Forelimb muscle (tissue), 1 donor: ENCODE data around the gene SLCO3A1. TPM values are rescaled to one million over a fixed set of nuclear protein-coding genes. Genes with fewer than 3 reads are reported as not detected.

ENCODE experiments used
- DNase-seq: peaks from one replicate; pipeline ENCODE4 v3.0.0-alpha.2; 2013; ENCODE audit warnings: low read depth
- polyA plus RNA-seq: library from polyadenylated mRNA; unstranded; fragments of 120-200 nt; gene quantifications from one replicate; pipeline ENCODE4 v1.2.1, GENCODE V29; 2013; ENCODE audit not compliant: insufficient read length

Gene SLCO3A1
- polyA plus RNA-seq, 1 donor = 4.0 TPM

DNA sequence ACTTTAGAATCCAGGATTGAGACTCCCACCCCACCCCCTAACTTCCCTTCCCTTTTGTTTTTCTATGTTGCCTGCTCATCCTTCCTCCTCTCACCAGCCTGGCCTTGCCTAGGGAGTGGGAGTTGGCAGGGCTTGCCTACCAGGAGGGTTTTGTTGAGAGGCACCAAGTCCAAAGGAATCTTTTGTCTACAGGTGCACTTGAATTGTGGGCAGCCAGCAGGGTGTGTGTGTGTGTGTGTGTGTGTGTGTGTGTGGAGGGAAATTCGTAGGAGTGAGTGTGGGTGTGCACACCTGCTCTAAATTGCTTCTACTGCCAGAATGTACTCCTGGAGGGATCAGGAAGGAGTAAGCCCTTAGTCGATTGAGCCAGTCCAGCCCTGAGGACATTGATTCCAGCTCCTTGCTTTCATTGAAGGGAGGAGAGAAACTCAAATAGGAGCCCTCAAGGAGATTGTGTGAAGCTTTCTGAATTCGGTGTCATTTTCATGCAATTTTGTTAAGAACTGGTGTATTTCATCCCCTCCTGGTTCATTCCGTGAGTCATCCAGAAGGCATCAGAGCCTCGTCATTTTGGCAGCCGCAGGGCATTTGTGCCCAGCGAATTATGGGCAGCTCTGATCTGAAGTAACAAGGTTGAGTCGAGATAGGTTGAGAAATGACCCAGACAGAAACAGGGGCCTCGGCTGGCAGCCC, 112.1 kb downstream of the SLCO3A1 start:
- DNase-seq = no peak

DNA sequence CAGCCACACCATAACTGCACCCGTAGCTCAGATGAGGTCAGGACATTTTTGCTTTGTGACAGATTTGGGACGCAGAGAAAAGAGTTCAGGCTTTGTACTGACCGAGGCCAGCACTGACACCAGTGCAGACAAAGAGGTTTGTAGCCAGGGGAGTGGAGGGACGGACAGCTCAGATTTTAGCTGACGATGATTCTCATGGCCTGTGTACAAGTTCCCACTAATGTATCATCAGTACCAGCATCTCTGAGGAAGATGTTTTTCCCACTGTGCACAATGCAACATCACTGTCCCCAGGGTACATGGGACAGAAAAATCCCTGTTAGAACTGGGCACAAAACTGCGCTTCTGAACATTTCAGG, 112.7 kb downstream of the SLCO3A1 start:
- DNase-seq = no peak

DNA sequence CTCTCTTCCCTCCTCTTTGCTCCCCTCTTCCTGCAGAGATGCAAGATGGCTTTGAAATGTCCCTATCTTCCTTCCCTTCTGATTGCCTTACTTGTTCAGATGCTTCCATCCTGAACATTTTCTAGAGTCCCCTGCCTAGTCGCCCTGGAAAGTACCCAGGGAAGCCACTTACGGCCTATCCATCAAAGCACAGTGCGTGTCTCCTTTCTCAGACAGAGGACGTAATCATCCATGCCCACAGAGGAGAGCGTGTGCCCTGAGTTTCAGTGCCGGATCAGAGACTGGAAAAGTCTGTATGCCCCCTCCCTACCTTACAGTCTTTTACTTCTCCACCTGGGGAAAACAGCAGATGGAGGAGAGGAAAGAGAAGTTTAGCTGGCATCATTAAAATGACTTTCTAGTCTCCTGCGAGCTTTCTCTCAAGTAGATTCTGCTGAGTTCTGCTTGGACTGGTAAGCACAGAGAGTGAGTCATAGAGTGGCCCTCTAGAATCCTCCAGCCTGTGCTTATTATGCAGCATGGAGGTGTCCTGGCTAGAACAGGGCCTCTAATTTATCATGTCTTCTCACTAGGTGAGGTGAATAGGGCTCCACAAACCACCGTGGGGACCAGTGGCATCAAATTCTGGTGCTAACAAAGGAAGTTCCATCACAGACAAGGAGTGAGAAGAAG, 114.6 kb downstream of the SLCO3A1 start:
- no peak for DNase-seq

DNA sequence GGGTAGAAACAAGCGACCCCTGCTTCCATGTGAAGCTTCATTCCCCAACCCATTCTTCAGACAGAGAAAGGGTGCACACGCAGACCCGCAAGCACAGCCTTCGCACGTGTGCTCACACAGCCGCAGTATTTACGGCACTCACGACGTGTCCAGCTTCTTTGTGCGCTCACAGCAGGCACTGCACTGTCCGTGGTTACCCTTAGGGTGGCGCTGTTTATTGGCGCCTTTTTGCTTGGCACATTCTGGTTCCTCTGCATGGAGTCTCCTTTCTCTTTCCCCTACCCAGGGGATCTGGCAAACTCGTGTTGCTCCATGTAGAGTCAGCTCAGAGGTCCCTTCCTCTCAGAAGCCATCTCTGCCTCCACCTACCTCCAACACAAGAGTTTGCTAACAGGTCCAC, 115.1 kb downstream of the SLCO3A1 start:
- no peak for DNase-seq

DNA sequence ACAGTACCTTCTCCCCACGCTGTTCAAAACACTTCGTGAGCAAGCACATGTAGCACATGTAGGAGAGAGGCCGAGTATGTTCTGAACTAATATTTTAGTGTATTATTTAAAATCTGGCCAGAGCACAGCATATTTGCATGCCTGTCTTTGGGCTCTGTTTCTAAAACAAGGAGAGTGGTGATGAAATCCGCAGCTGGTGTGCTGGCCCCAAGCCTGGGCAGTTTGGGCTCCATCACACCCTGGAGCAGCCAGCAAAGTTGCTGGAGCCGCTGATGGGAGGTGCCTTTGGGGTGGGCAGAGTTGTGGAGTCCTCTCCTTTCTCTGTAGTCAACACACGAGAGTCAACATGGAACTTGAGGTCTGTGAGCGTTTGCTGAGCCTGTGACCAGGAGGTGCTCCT, 116.6 kb downstream of the SLCO3A1 start:
- no peak for DNase-seq

DNA sequence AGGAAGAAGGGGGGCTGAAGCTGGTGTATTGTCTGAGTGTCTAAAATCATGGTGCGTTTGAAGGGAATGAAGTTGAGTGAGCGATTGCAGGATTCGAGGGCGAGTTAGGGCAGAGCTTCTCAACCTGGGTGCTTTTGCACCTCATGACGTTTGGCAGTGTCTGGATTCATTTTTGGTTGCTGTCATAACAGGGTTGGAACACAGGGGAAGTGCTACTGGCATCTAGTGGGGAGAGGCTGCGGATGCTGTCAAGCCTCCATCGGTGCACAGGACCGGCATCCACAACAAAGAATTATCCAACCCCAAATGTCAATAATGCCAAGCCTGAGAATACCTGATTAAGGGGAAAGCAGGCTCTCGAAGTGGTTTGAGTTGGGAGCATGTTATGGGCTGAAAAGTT, 120.0 kb downstream of the SLCO3A1 start:
- DNase-seq = no peak

DNA sequence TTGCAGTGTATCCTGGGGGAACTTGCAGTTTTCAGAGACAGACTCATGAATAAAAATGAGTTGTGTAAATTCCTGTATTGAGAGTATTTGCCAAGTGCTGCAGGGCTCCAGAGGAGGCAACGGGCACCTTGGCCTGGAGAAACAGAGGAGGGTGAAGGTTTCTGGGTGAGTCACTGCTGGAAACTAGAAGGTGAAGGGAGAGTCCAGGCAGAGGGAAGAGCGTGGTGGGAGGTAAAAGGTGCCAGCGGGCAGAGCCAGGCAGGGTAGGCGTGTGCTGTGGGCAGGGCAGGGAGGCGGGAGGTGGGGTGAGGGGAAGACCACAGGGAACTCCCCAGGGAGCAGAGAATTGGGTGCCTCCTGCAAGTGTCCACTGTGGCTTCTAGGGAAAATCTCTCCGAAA, 120.8 kb downstream of the SLCO3A1 start:
- DNase-seq = no peak

DNA sequence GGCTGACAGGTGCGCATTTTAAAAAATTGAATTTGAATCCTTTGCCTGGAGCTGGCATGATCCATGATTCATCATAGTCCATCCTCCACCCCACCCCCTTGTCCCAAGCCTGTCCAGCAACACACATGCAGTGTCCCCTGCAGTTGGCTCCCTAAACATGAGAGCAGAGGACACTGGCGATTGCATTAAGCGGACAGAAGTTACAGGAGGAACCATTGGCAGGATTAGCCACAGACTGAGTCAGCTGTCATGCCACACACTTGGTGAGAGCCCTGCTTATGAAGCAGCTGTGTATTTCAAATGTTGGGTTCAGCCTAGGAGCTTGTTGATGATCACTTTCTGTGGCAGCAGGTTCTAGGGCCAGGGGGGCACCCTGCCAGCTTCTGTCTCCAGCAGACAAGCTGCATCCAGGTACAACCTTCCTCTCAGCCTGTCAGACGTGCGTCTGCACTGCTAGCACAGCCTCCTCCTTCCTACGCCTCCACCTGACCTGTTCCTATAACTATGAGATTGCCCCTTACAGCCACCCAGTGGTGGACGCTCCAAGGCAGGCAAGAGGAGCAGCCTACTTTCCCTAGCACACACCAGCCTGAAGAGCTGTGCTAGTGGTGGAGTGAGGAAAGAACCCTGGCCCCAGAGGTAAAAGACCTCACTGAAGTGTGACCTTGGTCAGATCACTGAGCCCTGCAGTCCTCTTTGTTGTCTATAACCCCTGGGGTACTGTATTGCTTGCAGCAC, 121.9 kb downstream of the SLCO3A1 start:
- DNase-seq = no peak

DNA sequence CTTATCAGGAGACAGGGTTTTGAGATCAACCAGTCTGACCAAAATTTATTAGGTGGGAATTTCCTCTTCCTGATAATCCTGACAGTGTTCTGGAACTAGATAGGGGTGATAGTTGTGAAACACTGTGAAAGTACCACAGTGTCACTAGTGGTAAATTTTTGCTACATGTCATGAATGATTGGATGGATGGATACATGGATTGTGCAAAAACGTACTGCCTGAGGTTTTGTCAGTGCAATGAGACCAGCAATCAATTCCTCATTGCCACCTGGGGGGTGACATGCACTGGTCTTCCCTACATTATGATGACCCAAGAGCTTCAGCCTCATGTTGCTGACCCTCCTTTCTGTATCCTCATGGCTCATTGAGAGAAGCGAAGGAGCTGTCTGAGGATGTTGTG, 123.5 kb downstream of the SLCO3A1 start:
- no peak for DNase-seq

DNA sequence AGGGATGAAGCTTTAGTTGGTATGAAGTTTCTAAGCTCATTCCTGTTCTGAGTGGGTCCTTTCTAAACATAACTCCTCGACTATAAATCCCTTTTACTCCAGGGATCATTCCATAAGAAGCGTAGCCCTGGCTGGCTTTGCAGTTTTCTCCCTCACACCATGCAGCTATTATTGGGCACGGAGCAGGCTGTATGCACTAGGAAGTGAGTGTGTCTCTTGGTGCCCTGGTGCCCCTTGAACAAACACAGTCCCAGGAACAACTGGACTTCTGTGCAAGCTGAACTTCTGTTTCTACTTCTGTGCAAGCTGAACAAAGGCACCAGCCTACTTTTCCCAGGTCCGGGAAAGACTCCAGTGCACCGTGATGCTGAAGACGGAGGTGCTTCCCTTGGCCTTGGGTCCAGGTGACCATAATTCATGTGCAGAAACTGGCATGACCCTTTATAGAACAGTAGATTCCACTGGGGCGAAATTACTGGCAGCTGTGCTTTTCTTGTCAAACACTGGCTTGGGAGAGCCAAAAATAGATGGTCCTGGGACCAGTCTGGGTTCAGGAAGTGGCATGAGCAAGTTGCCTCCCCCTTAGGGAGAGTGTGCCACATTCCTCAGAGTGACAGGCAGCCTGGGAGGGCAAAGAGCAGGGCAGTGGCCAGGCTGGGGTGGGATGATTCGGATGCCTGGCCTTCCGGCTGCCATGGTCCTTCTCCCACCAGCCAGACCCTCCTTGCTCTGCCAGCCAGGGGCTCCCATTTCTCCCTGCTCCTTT, 127.2 kb downstream of the SLCO3A1 start:
- DNase-seq = no peak

DNA sequence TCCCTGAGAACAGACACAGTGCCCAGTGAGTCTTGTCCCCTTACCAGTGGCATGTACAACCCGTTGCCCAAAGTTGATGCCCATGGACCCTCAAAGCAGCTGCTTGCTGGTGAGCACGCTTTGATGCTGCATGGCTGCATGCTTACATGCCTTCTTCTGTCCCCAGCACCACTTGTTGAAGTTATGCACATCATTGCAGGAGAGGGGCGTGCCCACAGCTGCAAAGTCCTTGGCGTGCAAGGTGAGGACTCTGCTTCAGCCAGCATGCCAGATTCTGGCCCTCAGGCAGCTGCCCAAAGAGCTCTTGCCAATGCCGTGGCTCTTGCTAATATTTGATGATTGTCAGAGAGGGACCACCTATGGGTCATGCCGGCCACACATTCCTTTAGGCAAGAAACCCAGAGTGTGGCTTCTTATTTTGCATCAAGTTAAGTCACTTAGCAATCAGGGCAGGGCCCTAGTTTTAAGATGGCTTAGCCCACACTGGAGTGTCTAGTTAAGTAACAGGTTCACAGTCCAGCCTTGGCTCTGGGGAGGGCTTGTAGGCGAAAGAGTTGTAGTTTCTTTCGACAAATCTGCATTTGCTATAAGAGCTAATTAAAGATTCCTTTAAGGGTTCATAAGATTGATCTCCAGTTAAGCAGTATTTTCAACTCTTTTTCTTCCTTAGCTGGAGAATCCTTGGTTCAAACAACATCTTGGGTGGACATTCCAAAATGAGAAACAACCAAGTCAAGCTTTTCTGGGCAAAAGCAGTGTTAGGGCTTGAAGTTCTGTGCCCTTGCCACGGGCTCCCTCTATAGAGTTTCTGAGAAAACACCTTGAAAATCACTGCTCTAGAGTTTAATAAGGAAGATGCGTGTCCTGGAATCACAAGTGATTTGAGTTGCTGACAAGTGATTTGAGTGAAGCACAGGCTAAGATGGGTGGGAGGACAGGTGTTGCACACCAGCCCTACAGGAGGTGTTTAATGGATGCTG, 128.6 kb downstream of the SLCO3A1 start:
- no peak for DNase-seq

DNA sequence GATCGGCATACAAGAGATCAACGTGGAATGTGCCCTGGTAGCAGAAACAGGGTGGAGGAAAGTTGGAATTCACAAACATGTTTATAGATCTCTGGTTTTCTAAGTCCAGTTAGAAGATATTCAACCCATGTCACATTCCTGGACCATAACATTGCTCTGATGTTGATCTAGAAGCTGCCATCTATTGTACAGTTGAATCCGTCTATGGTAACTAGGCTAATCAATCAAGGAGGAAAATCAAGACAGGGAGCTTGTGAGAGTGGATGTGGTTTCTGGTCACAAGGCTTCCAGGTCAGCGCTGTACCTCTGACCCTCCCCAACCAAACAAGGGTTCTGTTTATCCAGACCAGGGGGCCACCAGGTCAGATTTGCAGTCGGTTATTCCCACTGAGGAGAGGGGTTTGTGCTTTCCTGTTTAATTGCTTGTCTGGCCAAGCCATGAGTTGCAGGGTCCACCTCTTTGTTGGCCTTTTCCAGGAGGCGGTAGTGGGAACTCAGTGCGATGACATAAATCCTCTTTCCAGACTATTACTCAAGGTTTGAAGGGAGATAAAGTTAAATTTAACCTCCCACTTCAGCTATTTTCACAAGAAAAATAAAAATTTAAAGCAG, 130.3 kb downstream of the SLCO3A1 start:
- no peak for DNase-seq

DNA sequence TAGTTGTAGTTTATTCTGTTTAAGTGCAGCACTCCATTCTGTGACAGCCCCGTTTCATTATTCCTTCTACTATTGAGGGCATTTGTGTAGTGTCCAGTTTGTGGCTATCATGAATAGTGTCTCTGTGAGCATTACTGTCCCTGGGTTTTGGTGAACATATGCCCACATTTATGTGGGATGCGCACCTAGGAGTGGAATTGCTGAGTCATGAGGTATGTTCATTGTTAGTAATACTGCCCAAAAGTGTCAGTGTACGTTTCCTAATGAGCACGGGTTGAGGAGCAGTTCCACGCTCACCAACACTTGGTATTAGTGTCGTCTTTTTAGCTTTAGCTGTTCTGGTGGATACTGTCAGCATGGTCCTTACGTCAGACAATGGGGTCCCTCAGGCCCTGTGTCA, 131.8 kb downstream of the SLCO3A1 start:
- DNase-seq = no peak

DNA sequence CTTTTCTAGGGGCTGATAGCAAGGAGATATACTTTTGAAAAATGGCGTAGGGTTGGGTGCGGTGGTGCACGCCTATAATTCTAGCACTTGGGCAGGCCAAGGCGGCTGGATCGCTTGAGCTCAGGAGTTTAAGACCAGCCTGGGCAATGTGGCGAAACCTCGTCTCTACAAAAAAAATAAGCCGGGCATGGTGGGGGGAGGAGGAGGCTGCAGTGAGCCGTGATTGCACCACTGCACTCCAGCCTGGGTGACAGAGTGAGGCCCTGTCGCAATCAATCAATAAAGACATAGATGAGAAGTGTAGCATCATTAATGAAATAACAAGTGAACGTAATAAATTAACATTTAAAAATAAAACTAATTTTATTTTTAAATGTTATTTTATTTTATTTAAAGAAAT, 134.6 kb downstream of the SLCO3A1 start:
- DNase-seq = no peak

DNA sequence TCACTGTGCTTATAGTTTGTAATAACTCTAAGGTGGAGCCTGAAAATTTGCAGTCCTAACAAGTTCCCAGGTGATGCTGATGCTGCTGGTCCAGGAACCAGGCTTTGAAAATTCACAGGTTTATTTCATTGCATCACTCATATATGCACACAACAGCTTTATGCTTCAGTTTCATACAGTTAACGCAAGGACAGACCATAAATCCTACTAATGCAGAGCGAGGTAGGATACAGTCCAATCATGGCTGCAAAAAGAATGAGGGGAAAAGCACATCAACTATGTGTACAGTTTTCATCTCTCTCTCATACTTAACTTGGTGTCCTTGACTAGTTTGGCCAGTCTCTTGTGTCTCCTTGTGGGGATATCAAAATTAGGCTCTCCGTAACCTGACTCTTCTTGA, 135.1 kb downstream of the SLCO3A1 start:
- no peak for DNase-seq

DNA sequence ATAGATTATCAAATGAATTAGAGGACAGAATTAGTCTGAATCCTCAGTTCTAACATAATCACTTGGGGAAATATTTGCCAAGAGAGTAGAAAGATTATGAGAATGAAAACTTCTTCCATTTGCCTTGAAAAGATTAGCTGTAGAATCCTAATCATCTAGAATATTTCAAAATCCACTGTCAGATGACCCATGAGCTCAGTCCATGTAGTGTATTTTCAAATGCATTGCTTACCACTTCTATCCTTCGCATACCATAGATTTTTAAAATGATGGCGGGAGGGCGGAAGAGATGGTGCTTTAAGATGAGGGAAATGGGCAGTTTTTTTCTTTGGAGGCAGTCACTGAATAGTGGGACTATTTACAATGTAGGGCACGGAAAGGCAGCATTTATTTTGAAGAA, 136.3 kb downstream of the SLCO3A1 start:
- no peak for DNase-seq

DNA sequence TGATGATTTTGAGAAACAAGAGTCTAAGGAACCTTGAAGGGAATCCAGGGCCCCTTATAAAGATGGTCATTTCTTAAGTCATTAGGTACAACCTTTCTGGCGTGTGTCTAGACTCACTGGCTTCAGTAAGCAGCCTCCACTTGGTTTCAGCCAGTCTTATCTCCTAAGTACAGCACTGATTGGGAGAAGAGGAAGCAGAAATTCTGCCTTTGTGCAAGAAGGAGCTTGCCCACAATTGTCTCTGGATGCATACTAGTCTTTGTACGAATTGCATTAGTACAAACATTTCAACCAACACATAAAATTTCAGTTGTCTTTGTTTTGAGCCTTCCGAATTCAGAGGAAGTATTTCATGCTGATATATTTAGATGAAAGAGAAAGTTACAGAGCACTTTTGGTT, 139.4 kb downstream of the SLCO3A1 start:
- no peak for DNase-seq

DNA sequence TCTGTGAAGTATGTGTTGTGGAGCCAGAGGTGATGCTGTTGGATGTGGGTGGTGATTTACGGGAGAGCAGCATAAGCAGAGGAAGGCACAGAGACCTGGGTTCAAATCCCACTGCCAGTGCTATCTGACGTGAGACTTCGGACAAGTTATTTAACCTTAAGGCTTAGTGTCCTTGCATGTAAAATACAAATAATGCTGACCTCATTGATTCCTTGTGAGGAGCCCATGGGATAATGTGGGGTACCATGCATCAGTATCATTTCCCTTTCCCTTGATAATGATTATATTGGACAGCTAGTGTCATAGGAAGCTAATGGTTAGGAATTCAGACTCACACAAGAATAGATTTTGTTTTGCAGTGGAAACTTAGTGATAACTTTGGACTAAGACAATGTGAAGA, 141.6 kb downstream of the SLCO3A1 start:
- no peak for DNase-seq

DNA sequence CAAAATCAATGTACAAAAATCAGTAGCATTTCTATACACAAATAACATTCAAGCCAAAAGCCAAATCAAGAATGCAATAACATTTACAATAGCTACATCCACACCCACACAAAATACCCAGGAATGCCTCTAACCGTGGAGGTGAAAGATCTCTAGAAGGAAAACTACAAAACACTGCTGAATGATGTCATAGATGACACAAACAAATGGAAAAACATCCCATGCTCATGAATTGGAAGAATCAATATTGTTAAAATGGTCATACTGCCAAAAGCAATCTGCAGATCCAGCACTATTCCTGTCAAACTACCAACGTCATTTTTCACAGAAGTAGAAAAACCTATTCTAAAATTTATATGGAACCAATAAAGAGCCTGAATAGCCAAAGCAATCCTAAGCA, 143.7 kb downstream of the SLCO3A1 start:
- no peak for DNase-seq

DNA sequence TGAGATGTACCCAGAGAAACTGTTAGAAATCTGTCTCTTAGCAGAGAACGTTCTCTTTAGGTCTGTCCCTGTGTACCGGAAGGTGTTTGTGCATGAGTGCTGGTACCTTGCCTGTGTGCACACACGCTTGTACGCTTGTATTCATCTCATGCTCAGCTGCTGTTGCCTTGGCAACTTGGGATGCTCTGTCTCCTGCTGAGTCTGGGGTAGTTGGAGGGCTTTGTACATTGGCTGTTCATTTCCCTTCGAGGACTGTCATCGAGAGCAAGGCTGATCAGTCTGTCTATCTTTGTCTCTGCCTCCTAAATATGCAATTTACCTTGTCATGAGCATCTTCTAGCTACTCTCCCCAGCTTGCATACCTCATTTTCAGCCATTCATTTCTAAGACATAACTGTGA, 147.2 kb downstream of the SLCO3A1 start:
- no peak for DNase-seq

DNA sequence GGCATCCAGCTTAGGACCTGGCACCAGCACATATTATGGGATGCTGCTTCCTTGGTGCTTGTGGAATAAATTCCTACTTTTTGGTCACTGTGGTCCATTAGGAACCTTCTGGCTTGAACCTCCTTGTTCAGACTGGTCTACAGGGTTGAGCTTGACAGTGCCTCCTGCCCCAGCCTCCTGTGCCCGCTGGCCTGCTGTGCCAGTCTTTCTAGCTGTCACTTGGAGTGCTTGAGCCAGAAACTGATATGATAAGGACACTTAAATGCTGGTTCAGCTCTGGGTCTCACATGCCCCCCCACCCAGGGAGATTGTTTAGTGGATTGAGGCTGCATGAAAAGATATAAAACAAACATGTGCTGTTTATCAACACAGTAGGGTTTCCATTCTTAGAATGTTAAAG, 147.8 kb downstream of the SLCO3A1 start:
- no peak for DNase-seq
